Vagina (tissue), 2 donors: ENCODE results near the gene TRABD2B.

Source experiments
- CTCF ChIP-seq, 3 experiments: fragments of 450-650 bp in 2 of 3; fragments of 200-600 bp in 1 of 3; sonication (generic) in 1 of 3; IDR thresholded peaks; one replicate each; pipeline ENCODE4 v1.5.1; 2017 to 2019; ENCODE audit warnings: antibody characterized with exemption in 3 of 3, mild to moderate bottlenecking in 2 of 3, moderate library complexity in 2 of 3
- POLR2A ChIP-seq, 2 donors: fragments of 450-650 bp; IDR thresholded peaks; one replicate each; pipeline ENCODE4 v1.6.1; 2017; ENCODE audit warnings: antibody characterized with exemption in 2 of 2, mild to moderate bottlenecking in 2 of 2, moderate library complexity in 2 of 2
- POLR2AphosphoS5 ChIP-seq, 2 donors: sonication (generic); formaldehyde crosslinking; IDR thresholded peaks; one replicate each; pipeline ENCODE4 v1.9.0; 2017; ENCODE audit warnings: antibody characterized with exemption in 2 of 2, mild to moderate bottlenecking in 2 of 2, low read depth in 1 of 2; ENCODE audit not compliant: insufficient read depth in 1 of 2

- no peak for TF ChIP-seq POLR2AphosphoS5 (IDR thresholded peaks at IDR 0.05; ENCODE audit: insufficient read depth in 1 of 2, low read depth in 1 of 2)
- TF ChIP-seq CTCF (IDR thresholded peaks at IDR 0.05), result no peak
- TF ChIP-seq POLR2A (IDR thresholded peaks at IDR 0.05), result no peak
Measured at GRCh38 chr1:47824716-47825115, 172.5 kb downstream of the TRABD2B start.
